HepG2 (cell line): ENCODE results near the gene ADAMTS2.

Source experiments
- EED ChIP-seq: sonication (generic); formaldehyde crosslinking; IDR thresholded peaks from 2 replicates; pipeline ENCODE4 v1.5.0; 2020; ENCODE audit warnings: mild to moderate bottlenecking, missing genetic modification reagents
- EZH2 ChIP-seq: conservative IDR thresholded peaks from 2 replicates; pipeline ENCODE4 v1.6.1; 2012; ENCODE audit warnings: mild to moderate bottlenecking, low read depth, low read length, moderate library complexity
- KMT2B ChIP-seq: IDR thresholded peaks from 2 replicates; pipeline ENCODE4 v1.6.1; 2016; ENCODE audit warnings: missing genetic modification reagents, missing compliant biosample characterization
- NFYC ChIP-seq: IDR thresholded peaks from 2 replicates; pipeline ENCODE4 v1.6.1; 2016; ENCODE audit warnings: missing genetic modification reagents, missing compliant biosample characterization
- TCF12 ChIP-seq, 2 experiments: fragments of 450-650 bp in 1 of 2; sonication (generic) in 1 of 2; formaldehyde crosslinking in 1 of 2; IDR thresholded peaks; 2 replicates each; pipeline versions ENCODE4 v1.6.1 to v1.8.0; 2017 to 2022; ENCODE audit warnings: antibody characterized with exemption in 1 of 2, mild to moderate bottlenecking in 1 of 2, missing genetic modification reagents in 1 of 2, moderate library complexity in 1 of 2
- TF ChIP-seq, protein P1 (sequence below): sonication (generic); formaldehyde crosslinking; IDR thresholded peaks from 2 replicates; pipeline ENCODE4 v1.5.0; 2020; ENCODE audit warnings: mild to moderate bottlenecking, missing genetic modification reagents, moderate library complexity
- TF ChIP-seq, protein P2 (sequence below): IDR thresholded peaks from 2 replicates; pipeline ENCODE4 v1.6.1; 2016; ENCODE audit warnings: mild to moderate bottlenecking
- TF ChIP-seq, protein P3 (sequence below): sonication (generic); formaldehyde crosslinking; IDR thresholded peaks from 2 replicates; pipeline ENCODE4 v1.4.0; 2020; ENCODE audit warnings: missing genetic modification reagents

DNA sequence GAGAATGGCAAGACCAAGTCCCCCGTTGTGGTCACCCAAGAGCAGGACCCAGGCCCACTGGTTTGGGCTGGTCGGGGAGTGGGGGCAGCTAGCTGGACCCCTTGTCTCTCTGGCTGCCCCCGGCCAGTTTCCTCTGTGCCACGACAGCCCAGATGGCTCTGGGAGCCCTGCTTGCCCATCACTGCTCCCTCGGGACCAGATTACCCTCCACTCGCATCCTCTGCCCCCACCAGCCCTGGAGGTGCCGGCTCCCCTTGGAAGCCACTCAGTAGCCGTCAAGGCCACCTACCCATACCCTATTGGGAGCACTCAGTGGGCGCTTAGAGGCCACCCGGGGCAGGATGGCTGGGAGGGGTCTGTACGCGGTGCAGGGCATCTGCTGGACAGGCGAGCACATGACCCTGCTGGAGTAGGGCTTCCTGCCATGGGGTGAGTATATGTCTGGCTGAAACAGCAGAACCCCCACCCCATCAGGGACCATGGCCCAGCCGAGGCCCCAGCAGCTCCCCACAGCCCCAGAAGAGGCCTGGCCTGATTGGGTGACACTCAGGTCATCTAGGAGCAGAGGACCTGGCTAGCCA, 215.1 kb downstream of the ADAMTS2 start:
- no peak for TF ChIP-seq KMT2B (CRISPR knock-in tag)
- no peak for TF ChIP-seq TCF12 (IDR thresholded peaks at IDR 0.05)
- TF ChIP-seq TCF12 (CRISPR knock-in tag; IDR thresholded peaks at IDR 0.05), result no peak
- TF ChIP-seq, protein P1, sequence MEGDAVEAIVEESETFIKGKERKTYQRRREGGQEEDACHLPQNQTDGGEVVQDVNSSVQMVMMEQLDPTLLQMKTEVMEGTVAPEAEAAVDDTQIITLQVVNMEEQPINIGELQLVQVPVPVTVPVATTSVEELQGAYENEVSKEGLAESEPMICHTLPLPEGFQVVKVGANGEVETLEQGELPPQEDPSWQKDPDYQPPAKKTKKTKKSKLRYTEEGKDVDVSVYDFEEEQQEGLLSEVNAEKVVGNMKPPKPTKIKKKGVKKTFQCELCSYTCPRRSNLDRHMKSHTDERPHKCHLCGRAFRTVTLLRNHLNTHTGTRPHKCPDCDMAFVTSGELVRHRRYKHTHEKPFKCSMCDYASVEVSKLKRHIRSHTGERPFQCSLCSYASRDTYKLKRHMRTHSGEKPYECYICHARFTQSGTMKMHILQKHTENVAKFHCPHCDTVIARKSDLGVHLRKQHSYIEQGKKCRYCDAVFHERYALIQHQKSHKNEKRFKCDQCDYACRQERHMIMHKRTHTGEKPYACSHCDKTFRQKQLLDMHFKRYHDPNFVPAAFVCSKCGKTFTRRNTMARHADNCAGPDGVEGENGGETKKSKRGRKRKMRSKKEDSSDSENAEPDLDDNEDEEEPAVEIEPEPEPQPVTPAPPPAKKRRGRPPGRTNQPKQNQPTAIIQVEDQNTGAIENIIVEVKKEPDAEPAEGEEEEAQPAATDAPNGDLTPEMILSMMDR (CRISPR knock-in tag), result no peak
- TF ChIP-seq, protein P2, sequence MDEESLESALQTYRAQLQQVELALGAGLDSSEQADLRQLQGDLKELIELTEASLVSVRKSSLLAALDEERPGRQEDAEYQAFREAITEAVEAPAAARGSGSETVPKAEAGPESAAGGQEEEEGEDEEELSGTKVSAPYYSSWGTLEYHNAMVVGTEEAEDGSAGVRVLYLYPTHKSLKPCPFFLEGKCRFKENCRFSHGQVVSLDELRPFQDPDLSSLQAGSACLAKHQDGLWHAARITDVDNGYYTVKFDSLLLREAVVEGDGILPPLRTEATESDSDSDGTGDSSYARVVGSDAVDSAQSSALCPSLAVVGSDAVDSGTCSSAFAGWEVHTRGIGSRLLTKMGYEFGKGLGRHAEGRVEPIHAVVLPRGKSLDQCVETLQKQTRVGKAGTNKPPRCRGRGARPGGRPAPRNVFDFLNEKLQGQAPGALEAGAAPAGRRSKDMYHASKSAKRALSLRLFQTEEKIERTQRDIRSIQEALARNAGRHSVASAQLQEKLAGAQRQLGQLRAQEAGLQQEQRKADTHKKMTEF (CRISPR knock-in tag), result no peak
- TF ChIP-seq, protein P3, sequence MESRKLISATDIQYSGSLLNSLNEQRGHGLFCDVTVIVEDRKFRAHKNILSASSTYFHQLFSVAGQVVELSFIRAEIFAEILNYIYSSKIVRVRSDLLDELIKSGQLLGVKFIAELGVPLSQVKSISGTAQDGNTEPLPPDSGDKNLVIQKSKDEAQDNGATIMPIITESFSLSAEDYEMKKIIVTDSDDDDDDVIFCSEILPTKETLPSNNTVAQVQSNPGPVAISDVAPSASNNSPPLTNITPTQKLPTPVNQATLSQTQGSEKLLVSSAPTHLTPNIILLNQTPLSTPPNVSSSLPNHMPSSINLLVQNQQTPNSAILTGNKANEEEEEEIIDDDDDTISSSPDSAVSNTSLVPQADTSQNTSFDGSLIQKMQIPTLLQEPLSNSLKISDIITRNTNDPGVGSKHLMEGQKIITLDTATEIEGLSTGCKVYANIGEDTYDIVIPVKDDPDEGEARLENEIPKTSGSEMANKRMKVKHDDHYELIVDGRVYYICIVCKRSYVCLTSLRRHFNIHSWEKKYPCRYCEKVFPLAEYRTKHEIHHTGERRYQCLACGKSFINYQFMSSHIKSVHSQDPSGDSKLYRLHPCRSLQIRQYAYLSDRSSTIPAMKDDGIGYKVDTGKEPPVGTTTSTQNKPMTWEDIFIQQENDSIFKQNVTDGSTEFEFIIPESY (CRISPR knock-in tag), result no peak
- TF ChIP-seq NFYC (CRISPR knock-in tag), result no peak
- TF ChIP-seq EZH2, result no peak
- no peak for TF ChIP-seq EED (CRISPR knock-in tag)
